GM20431 (cell line): Measurements from ENCODE around the gene B4GAT1.
"Not testable (repeated sequence)": the region's sequence is repeated elsewhere in the genome, so short reads cannot be mapped to it uniquely, and the experiment has no call there.

ENCODE experiments used
- in situ Hi-C: fragments of 300-500 bp; cut with MseI, MboI; formaldehyde crosslinking; loops from one replicate; pipeline ENCODE4 v1.15.0; 2020; ENCODE audit warnings: low sequenced_read_pairs; ENCODE audit not compliant: unreplicated experiment

Gene B4GAT1

DNA sequence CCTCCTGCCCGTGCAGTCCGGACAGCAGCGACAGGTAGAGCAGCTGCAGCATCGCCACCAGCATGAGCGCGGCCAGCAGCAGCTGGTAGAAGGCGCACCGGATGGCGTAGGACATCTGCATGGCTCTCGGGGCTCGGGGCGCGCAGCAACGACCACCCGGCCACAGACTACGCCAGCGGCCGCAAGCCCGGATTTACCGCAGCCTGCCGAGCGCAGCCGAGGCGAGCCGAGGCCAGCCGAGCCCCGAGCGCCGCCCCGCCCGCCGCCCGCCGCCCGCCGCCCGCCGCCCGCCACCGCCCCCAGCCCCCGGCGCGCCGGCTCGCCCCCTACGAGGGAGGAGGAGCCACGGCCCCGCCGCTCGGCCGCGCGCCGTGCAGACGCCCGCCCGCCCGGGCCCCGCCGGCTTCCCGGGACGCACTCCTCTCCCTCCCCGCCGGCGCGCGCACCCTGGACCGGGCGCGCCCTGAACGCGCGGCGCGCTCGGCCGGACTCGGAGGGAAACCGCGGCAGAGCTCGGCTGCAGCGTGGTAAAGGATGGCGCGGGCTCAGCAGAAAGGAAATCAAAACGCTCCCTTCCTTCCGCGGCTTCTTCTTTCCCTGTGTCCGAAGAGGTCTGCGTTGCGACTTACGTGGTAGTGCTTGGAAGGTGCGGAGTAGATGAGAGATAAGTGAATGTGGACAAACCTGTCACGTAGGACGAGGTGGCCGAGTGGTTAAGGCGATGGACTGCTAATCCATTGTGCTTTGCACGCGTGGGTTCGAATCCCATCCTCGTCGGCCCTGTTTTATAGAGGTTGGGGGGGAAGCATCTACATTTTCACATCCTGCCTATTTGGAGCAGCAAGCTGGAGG is at the start of gene B4GAT1:
Gene B4GAT1 (minus strand): TSS at position 205 of the 852 bp plus-strand sequence. CDS start 84 bp downstream, at position 121.
- in situ Hi-C loops = no loop called here

DNA sequence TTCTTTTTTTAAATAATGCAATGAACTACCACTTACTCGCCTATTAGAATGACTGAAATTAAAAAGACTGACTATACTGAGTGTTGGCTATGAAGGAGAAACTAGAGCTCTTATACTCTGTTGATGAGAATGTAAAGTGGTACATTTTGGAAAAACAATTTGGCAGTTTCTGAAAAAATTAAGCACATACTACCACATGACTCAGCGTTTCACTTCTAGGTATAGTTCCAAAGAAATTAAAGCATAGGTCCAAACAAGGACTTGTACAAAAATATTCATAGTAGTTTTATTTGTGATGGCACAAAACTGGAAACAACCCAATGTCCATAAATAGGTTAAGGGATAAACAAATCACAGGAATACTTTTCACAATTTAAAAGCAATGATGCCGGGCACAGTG is 46.5 kb upstream of the B4GAT1 start:
- in situ Hi-C loops = no loop called here

DNA sequence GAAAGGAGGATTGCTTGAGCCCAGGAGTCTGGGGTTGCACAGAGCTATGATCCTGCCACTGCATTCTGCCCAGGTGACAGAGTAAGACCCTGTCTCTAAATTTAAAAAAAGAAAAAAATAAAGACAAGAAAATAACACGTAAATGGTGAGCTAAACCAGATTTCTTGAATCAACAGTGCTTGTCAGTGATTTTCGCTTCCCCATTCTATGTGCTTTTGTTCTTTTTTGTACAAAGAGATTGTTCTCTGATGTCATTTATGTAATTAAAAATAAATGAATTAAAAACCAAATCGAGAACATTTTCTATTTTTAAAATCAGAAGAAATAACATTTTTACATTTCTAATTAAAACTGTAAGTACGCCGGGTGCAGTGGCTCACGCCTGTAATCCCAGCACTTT is 43.9 kb upstream of the B4GAT1 start:
- in situ Hi-C loops = no loop called here

DNA sequence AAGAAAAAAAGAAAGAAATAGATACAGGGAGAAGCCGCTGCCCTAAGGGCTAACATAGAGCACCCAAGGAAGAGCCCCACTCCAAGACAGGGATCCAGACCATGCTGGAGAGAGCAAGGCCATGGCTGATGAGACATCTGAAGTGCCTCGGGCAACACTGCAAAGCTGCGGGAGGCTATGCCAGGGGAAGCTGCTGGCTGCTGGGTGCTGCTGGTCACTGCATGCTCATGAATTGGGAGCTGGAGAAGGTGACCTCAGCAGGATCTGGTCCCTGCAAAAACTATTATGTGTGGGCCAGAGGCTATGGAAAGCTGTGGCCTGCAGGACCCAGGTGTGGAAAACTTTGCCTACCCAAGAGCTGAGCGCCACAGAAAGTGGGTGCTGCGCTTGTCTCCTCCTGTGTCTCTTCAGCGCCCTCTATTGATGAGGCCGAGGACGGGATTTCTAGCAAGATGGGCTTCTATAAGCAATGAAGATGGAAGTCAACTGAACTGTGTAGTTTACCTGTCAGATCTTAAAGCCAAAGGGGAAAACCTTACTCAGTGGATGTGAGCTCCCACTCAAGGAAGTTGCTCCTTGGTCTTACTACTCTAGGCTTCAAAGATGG is 41.5 kb upstream of the B4GAT1 start:
- in situ Hi-C loops = no loop called here

DNA sequence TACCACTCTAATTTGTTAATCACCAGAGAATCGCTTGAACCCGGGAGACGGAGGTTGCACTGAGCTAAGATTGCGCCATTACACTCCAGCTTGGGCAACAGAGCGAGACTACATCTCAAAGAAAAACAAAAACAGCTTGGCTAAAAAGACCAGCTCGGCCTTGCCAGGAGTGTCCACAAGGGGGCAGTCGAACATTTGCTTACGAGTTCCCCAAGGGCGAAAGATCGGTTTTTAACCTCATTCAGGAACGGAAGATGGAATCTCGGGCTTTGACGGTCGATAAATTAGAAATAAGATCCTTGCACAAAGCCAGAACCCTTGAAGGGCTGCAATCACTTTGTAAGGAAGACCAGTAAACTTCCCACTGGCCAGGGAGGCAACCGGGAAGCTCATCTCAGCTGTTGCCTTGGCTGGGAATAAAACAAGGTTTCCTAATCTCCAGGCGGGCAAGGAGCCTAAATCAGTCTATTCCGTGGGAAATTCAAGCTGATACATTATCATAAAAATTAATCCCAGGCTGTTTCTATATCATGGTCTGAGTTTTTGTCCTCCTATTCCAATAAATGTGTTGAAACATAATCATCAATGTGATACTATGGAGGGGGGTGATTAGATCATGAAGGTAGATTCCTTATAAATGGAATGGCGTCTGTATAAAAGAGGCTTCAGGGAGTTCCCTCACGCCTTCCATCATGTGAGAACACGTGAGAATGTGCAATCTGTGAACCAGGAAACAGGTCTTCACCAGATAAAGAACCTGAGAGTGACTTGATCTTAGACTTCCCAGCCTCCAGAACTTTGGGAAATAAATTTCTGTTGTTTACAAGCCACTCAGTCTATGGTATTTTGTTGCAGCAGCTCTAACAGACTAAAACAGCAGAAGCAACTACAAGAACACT is 39.0 kb upstream of the B4GAT1 start:
- in situ Hi-C loops = no loop called here

DNA sequence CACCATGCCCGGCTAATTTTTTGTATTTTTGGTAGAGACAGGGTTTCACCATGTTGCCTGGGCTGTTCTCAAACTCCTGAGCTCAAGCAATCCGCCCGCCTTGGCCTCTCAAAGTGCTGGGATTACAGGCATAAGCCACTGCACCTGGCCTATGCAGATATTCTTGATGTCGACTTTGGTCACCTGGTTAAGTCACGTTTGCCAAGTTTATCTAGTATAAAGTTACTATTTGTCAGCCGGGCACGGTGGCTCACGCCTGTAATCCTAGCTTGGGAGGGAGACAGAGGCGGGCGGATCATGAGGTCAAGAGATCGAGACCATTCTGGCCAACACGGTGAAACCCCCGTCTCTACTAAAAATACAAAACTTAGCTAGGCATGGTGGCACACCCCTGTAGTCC is 36.9 kb upstream of the B4GAT1 start:
- in situ Hi-C loops = not testable (repeated sequence)

DNA sequence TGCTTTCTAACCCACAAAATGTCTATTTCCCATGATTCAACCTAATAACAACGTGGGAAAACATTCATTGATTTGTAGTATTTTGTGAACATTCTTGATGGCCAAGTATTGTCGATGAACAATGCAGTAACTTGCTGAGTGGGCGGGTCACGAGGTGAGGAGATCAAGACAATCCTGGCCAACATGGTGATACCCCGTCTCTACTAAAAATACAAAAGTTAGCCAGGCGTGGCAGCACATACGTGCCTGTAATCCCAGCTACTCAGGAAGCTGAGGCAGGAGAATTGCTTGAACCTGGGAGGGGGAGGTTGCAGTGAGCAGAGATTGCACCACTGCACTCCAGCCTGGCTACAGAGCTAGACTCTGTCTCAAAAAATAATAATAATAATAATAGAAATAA is 32.8 kb upstream of the B4GAT1 start:
- in situ Hi-C loops = not testable (repeated sequence)

DNA sequence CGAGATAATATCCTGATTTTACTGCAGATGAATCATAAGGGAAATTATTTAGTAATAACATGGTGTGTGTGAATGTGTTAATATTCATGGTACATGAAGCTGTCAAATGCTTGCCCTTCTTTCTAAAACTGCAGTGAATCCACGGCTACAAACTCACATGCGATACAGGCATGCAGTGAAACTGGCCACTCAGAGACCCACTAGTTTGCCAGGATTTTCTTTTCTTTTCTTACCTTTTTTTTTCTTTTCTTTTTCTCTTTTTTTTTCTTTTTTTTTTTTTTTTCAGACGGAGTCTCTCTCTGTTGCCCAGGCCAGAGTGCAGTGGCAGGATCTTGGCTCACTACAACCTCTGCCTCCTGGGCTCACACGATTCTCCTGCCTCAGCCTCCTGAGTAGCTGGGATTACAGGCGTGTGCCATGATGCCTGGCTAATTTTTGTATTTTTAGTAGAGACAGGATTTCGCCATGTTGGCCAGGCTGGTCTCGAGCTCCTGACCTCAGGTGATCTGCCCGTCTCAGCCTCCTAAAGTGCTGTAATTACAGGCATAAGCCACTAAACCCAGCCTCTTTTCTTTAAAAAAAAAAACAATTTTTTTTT is 26.4 kb upstream of the B4GAT1 start:
- in situ Hi-C loops = not testable (repeated sequence)

DNA sequence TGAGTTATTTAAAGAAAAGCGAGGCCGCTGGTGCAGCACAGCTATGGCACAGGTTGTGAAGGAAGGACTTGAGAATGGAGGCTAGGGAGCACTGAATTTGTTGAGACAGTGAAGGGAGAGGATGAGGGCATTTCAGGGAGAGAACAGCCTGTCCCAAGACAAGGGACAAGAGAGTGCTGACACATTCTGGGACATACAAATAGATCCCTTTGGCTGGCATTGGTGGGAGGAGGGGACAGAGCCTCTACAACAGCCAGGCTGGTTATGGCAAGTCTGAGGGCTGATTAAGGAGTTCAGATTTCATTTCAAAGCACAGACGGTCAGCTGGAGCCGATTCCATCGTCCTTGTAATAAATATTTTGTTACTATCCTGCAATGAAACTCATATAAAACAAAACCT is 25.8 kb upstream of the B4GAT1 start:
- in situ Hi-C loops = no loop called here

DNA sequence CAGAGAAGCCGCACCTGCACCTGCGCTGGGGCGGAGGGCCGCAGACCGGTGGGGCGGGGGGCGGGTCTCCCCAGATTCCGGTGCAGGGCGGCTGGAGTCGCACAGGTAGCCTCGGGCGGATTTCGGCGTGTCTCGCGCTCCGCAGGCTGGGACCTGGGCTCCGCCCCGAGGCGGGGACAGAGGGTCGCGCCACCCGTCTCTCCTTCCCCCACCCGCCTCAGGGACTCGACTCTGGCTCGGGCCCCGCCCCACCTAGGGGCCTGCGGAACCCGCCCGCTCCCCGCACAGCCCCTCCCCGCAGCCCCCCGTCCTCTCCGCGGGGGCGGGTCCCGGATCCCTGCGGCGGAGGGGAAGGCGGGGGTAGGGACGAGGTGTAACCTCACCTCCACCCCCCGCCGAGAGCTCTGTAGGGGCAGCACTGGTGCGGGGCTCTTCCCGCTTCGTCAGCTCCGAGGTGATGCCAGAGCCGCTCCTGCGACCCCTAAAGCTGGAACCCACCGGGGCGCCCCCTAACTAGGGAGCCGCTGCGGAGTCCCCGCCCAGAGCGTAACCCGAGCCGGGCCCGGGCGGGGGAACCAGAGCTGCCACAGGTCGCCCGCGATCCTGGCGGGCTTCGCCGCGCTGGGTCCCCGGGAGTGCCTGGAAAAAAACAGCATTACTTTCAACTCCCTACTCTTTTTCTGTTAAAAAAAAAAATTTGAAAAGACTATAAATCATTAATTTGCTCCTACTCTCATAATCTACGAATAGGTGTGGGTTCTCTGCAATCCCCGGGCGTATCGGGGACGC is 24.4 kb upstream of the B4GAT1 start, which contains the start of gene SLC29A2:
Gene SLC29A2 (minus strand): TSS at position 134 of the 789 bp plus-strand sequence. CDS start 169 bp downstream, outside the sequence.
- in situ Hi-C loops = no loop called here

DNA sequence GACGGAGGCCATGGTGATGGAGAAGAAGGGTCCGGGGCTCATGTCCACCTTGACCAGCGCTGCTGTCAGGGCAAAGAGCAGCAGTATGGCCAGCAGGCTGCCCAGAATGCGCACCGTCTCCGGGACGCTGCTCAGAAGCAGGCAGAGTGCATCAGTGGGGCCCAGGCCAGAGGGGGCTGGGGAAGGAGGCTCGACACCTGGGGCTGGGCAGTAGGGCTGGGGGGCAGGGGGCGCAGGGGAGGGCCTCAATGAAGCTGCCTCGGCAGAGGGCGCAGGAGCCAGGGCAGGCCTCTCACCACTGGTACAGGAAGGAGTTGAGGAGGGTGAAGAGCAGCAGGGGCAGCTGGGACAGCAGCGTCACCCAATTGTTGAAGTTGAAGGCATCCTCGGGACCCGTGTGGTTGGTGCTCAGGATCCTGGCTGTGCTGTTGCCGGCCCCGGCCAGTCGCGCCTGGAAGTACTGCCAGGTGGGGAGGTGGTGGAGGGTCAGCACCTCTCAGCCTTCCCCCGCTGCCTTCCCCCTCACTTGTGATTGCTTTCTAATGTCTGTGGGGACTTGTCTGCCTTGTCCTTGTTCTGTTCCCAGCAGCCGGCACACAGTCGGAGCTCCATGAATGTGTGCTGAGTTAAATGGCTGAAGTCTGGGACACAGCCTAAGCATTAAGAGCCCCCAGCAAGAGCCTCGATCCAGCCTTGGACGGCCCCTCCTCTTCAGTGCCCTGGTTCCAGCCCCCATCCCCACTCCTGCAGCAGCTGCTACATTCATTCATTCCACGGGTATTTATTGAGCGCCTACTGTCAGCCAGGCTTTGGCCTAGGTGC is 21.9 kb upstream of the B4GAT1 start:
- in situ Hi-C loops = no loop called here

DNA sequence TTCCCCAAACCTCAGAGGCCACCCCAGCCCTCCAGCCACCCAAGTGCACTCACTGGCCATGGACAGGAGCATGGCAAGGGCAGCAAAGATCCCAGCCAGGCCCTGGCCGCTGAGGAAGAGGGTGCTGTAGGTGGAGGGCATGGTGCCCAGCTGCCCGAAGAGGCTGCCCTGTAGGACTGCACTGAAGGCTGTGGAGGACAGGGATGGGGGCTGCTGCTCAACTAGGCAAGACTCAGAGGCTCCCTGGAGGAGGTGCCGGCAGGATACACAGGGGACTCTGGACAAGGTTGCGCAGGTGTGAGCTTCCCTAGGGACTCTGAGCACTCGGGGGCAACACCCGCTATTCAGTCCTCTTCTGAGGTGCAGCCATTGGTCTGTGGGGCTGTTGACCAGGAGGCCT is 21.1 kb upstream of the B4GAT1 start:
- in situ Hi-C loops = no loop called here

DNA sequence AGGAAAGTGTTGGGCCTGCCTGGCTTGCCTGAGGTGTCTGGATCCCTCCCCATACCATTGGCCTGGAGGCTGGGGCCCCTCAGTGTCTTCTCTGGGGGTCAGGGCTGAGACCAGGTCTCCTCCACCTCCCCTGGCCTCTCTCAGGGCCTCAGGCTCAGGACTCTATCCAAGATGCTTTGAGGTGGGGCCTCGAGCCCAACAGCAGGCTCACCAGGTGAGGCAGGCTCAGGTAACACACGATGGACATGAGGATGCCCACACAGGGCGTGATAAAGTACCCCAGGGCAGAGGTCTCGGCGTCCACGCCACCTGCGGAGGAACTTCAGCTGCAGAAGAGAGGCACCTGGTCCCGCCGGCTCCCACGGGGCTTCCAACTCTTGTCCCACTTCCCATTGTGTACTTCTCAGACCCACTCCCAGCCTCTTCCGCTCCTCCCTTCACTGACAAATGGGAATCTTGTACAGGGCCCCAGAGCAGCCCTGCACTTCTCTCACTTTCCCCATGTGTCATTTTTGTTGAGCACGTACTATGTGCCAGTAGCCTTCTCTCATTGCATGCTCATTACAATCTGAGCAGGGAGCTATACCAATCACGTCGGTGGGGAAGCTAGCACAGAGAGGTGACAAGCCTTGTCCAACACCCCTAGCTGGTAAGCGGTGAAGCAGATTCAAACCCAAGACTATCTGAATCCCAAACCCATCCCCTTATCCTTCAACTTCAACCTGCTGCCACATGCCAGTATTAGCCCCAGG is 20.3 kb upstream of the B4GAT1 start:
- in situ Hi-C loops = no loop called here

DNA sequence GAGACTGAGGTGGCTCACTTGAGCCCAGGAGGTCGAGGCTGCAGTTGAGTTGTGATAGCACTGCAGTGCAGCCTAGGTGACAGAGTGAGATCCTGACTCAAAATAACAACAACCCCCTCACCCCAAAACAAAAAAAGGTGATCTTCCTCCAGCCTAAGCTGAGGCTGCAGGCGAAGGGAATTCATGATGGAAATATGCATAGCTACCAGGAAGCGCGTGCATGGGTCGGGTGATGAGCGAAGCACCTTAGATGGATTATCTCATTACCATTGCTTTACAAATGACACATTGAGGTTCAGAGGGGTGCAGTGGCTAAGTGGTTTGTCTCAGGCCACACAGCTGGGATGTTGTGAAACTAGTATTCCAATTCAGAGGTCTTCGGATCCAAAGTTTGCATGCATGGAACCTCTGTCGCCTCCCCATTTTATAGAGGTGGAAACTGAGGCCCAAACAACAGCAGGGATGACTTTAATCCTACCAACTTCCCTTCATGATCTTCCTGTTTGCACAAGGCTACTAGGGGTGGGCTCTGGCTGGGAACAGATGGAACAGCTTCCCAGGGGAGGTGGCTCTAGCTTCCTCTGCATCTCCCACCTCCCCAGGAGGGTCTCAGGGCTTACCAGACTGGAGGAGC is 19.5 kb upstream of the B4GAT1 start:
- in situ Hi-C loops = no loop called here

DNA sequence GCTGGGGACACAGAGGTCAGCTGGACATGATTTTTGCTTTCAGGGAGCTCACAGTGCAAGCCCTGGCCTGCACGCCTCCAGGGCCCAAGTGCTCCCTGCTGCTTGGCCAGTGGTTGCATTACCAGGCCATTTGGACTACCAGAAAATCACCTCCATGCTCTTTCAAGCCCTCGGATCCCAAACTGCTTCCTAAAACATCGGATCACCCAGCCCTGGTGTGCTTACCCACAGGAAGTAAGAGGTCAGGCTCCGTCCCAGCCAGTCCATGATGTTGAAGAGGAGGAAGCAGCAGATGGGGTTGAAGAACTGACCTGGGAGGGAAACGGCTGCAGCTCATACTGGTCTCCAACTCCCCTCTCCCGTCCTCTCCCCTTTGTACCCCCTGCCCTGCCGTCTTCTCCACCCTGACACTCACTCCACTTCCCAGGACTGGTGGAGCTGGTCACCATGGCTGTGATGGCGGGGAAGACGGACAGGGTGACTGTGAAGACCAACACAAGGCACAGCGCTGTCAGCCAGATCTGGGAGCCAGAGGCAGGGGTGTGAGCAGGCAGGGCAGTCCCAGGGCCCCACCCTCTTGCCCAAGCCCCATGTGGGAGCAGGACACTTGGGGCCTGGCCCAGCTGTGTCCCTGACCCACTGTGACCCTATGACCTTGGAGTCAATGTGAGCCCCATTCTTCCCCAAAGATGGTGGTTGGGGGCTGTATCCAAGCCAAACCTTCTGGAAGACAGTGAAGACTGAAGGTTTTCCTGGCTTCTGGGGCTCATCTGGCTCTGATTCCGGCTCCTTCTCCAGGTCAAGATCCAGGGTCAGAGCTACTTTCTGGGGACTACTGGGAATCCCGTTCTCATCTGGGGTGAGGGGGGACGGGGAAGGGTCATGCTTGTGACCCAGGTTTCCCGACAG is 18.5 kb upstream of the B4GAT1 start:
- in situ Hi-C loops = no loop called here

DNA sequence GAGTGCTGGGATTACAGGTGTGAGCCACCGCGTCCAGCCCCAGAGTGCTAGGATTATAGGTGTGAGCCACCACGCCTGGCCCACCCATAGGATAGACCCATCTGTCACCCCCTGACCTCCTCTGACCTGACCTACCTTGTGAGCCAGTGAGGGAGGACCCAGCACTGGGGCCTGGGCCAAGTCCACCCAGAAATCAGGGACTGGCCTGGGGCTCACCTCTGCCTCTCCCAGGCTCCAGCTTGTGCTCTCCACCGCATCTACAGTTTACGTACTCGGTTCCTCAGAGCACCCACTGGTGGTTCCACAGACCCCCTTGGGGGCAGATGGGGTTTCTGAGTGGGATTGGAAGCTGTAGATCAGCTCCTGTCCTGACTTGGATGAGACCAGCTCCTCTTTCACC is 17.7 kb upstream of the B4GAT1 start:
- in situ Hi-C loops = no loop called here
